ENCODE measurements around the gene BNIP3. TPM values are rescaled to one million over a fixed set of nuclear protein-coding genes. Genes with fewer than 3 reads are reported as not detected.

Gene BNIP3
- total RNA-seq, 1 donor from 2014 or later, result 88.9 TPM

DNA sequence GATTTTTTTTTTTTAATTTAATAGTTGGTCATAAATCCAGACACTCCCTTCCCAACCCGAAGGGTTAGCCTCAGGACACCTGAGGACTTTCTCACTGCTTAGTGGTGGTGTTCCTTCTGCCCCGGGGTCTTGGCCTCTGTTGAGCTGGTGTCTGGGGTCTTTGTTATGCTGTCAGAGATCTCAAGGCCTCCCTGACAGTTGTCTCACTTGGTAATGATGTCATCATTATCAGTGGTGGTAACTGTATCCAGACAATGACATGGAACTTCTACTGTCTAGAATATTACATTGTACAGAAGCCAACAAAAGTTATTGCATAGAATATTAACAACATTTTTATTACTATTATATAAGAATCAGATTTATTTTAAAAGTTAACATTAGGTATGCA, 48.0 kb downstream of the BNIP3 start:
- no peaks in the 10 kb centered on the region for H3K27me3 Mint-ChIP-seq (ENCODE audit: low read depth)
- peaks cover 8% of the 10 kb centered on the region for H3K36me3 Mint-ChIP-seq (ENCODE audit: low read depth)
- no peaks in the 10 kb centered on the region for H3K9me3 Mint-ChIP-seq (ENCODE audit: low read depth)
- no peak for TF ChIP-seq CTCF (IDR thresholded peaks at IDR 0.05)
- peak overlapping the region; percentile 51 for H3K27ac Mint-ChIP-seq (ENCODE audit: unreplicated experiment)
- H3K4me3 Mint-ChIP-seq (ENCODE audit: unreplicated experiment), result no peak overlapping the region
- no peak for DNase-seq (ENCODE audit: low spot score)
- H3K4me1 Mint-ChIP-seq (ENCODE audit: low read depth), result peaks cover 53% of the 10 kb centered on the region

DNA sequence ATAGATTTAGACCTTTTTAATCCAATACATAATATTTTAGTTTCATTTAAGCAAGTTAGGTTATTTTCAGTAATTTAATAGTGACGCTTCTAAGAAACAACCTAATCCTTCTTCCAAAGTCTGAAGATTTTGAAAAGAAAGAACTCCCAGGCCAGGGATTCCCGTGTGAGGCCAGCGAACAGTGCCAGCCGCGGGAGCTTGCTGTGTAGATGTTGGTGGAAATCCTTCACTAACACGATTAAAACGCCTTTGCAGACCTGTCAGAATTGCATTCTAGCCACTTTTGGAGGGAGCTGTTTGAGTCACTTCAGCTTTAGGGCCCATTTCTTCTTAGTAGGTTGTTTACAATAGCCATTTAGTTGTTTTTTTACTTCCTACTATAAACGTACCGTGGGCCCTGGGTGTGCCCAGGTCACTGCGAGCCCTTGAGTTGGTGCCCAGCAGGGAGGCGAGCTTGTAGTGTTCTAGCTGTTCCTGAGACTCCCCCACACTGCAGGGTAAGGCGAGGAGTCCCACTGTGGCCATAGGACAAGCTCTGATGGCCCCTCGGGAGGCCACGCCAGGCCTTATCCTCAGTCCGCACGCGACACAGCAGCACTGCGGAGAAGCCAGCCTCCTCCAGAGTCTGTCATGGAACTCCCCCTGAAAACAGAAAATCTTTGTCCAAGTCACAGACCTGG, 48.6 kb downstream of the BNIP3 start:
- TF ChIP-seq CTCF (IDR thresholded peaks at IDR 0.05), result no peak
- H3K27ac Mint-ChIP-seq (ENCODE audit: unreplicated experiment), result peak overlapping the region; percentile 51
- H3K27me3 Mint-ChIP-seq (ENCODE audit: low read depth), result no peaks in the 10 kb centered on the region
- peaks cover 4% of the 10 kb centered on the region for H3K36me3 Mint-ChIP-seq (ENCODE audit: low read depth)
- no peak overlapping the region for H3K4me3 Mint-ChIP-seq (ENCODE audit: unreplicated experiment)
- peak; percentile 13 for DNase-seq (ENCODE audit: low spot score)
- no peaks in the 10 kb centered on the region for H3K9me3 Mint-ChIP-seq (ENCODE audit: low read depth)
- peaks cover 59% of the 10 kb centered on the region for H3K4me1 Mint-ChIP-seq (ENCODE audit: low read depth)

DNA sequence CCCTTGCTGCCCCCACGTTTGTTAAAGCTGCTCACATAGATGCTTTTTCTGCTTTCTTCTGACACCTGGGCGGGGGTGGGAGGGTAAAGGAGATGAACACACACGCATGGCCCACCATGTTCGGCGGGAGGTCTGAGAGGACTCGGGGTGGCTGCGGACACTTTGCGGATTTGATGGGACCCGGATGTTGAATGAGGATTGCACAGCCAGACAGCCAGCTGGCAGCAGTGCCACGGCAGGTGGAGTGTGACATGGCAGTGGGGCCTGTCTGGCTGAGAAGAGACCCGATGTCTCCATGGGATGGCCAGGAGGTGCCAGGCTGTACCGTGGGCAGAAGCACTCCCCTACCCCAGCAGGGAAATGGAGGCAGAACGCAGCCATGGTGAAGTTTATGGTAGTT, 49.7 kb downstream of the BNIP3 start:
- DNase-seq (ENCODE audit: low spot score), result no peak
- H3K36me3 Mint-ChIP-seq (ENCODE audit: low read depth), result peaks cover 2% of the 10 kb centered on the region
- peaks cover 69% of the 10 kb centered on the region for H3K4me1 Mint-ChIP-seq (ENCODE audit: low read depth)
- no peak overlapping the region for H3K27ac Mint-ChIP-seq (ENCODE audit: unreplicated experiment)
- TF ChIP-seq CTCF (IDR thresholded peaks at IDR 0.05), result no peak
- no peaks in the 10 kb centered on the region for H3K9me3 Mint-ChIP-seq (ENCODE audit: low read depth)
- no peak overlapping the region for H3K4me3 Mint-ChIP-seq (ENCODE audit: unreplicated experiment)
- H3K27me3 Mint-ChIP-seq (ENCODE audit: low read depth), result no peaks in the 10 kb centered on the region

GRCh38 chr10:131930586-131931330, 51.0 kb downstream of the BNIP3 start:
- no peaks in the 10 kb centered on the region for H3K27me3 Mint-ChIP-seq (ENCODE audit: low read depth)
- peak; percentile 53 for DNase-seq (ENCODE audit: low spot score)

More at GRCh38 chr10:131930586-131931330, 51.0 kb downstream of the BNIP3 start:
- Mint-ChIP-seq H3K4me3 (ENCODE audit: unreplicated experiment) (no peak overlapping the region), H3K4me1 (ENCODE audit: low read depth) (peaks cover 74% of the 10 kb centered on the region), H3K27ac (ENCODE audit: unreplicated experiment) (peak overlapping the region; percentile 75), H3K9me3 (ENCODE audit: low read depth) (no peaks in the 10 kb centered on the region), H3K36me3 (ENCODE audit: low read depth) (peaks cover 2% of the 10 kb centered on the region)
- no peak for TF ChIP-seq CTCF (IDR thresholded peaks at IDR 0.05)
